ENCODE measurements around the gene IL36RN.

GRCh38 chr2:113057117-113057516, 1.9 kb upstream of the IL36RN start:
- no peak for TF ChIP-seq POLR2AphosphoS5 (IDR thresholded peaks at IDR 0.05; ENCODE audit: insufficient read depth in 1 of 2, low read depth in 1 of 2)
- no peak for TF ChIP-seq CTCF (IDR thresholded peaks at IDR 0.05)
- no peak for TF ChIP-seq POLR2A (IDR thresholded peaks at IDR 0.05)
